G401 (cell line): ENCODE results near the gene KIF5A. TPM values are rescaled to one million over a fixed set of nuclear protein-coding genes. Genes with fewer than 3 reads are reported as not detected.

Experiments used
- DNase-seq: peaks from one replicate; pipeline ENCODE4 v3.0.0-alpha.2; 2015; ENCODE audit warnings: low spot score
- in situ Hi-C: cut with HindIII; loops from 2 replicates; pipeline ENCODE4 v1.10.0; 2016; ENCODE audit warnings: low sequenced_read_pairs, mixed read lengths
- total RNA-seq: library from RNA; depleted of rRNA; stranded (reverse); fragments of >200 nt; shearing (Covaris generic); gene quantifications from 2 replicates; pipeline ENCODE4 v1.2.3, GENCODE V29; 2014

The KIF5A gene
- total RNA-seq, 1 experiment from 2014 or later: not detected

DNA sequence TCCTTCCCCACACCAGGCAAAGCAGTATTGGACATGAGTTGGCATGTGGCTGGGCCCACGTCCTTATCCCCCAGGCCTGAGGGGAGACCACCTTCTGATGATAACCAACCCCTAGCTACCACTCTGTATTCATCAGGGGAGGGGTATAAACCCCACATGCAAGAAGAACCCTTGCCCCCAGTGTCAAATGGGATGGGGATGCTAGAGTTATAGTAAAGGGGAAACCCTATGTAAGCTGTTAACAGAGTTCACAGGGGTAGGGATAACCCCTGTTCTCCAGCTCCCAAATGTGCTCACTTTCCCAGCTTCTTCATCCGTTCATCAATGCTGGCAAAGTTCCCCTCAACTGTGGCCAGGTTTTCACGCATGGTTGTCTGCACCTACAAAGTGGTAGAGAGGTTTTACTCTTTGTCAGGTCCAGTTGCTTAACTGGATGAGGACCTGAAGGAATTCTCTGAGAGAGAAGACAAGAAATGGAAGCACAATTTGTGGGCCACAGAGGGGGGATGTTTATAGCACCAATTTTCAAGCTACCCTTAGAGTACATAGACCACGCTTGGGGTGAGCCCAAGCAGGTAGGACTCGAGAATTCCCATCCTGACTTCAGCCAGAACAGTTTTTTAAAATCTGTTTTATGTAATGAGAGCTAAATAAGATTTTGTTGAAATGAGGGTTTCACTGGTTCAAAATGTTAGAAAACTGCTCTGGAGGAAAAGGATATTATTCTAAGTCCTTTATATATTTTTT is 19.3 kb upstream of the KIF5A start:
- in situ Hi-C loops: no loop called here

DNA sequence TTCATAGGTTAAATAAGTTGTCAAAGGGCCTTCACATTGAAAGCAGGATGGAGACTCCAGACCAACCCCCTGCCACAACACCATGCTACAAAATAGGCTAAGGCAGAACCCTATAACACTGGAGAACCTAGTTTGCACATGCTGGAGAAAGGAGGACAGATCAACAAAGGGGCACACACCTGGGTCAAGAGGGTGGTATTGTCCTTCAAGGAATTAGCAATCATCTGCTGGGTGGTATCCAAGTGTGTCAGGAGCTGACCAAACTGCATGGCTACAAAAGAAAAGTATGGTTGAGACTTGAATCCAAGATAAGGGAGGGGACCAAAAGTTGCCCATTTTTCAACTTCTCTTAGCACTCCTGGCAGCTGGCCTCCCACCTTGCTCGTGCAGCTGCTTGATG is 18.0 kb upstream of the KIF5A start:
- no peak for DNase-seq
- in situ Hi-C loops: no loop called here

More for the DNA sequence above, 19.3 kb upstream of the KIF5A start:
- DNase-seq: no peak

DNA sequence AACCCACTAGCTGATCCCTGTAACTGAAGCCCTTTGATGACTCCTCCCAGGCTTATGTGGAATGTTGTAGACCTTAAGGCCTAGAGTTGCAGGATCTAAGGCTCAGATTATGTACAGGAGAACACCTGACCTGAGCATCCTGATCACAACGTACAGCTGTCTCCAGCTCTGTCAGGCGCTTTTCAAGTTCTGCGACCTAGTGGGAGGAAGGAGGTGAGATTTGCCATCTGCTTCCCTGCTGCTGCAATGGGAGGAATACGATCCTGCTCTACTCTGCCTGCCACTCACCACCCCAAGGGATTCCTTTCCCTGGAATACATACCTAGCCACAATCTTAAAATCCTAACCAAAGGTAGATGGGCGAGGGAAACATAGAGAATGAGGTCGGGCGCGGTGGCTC is 16.7 kb upstream of the KIF5A start:
- no peak for DNase-seq
- in situ Hi-C loops: no loop called here

DNA sequence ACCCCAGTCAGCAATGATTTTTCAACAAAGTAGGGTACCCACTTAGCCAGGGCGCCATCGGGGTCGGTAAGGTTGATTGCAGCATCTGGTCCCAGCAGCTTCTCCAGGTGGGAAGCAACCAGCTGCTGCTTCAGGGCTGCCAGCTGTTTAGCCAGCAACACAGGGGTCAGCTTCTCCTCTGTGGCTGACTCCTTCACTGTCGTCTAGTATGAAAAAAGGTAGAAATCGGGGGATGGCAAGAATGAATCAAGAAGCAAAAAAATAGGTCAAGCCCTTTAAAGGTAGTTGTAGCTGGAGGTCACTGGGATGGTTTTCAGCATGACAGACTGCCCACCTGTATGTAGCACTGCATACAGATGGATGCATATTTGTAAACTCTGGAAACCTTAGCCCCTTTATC is 15.6 kb upstream of the KIF5A start:
- no peak for DNase-seq
- in situ Hi-C loops: no loop called here

DNA sequence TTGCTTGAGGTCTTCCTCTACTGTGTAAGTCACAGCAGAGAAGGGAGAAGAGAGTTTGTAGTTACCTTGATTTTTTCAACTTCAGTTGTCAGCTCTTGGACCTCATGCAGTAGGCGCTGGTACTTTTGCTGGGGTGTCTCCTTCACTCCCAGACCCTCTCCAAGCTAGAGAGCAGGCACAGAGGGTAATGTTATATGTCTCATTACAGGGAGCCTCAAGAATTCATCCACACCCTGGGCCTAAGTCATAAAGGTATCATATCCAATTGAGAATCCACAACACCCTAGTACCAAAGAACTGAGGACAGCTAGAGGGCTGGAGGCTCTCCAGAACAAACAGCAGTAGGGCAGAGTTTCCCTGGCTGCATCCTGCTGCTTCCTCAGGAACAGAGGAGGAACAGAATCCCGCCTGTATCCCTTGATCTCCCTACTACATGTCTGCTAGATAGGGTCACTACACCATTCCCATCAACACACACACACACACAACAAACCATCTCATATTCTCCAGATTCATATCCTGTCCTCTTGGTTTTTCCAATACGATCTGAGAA is 14.8 kb upstream of the KIF5A start:
- no peak for DNase-seq
- in situ Hi-C loops: no loop called here

DNA sequence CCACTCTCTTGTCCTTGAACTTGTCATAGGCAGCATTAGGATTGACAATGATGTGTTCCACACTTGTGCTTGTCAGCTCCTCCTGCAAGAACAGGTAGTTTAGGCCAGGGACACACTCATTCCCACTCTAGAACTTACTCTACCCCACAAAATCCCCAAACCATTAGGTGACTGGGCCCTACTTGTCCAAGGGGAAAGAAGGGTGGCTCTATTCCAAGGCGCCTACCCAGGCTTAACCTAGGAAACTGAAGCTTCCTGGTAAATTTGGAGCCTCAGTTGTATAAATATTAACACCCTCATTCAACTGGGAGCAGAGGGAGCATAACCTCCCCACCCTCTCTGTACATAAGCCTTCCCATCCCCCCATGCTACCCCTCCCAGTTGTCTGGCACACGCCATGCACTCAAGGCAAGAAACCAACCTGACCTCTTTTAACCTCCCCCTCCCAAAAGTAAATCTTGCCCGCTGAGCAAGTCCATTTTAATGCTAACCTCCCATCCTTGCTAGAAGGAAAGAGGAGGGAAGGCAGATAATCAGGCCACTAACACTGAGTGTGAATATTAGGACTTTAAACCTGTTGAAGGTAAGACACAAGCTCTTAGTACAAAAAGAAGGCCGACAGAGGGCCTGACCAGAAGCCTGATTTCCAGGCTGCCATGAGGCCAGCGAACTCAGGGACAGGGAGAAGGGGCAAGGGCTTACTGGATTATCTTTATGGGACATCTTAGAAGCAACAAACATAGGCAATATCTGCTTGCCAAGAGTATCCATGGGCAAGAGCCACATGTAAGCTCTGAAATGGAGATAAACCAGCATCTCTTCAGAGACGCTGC is 13.9 kb upstream of the KIF5A start:
- no peak for DNase-seq
- in situ Hi-C loops: no loop called here

DNA sequence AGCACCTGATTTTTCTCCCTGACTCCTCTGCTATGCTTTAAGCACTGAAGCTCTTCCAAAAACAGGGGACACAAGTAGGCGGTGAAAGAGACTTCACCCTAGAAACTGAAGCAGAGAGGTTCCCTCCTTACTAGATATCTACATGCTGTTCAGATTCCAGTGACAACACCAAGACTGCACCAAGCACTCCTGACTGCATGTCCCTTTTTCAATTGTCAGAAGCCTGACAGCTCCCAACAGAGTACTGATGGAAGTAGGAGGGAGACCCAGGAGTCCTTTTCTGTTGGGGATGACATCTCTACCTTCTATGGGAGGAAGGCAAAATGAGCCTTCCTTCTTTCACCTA is 13.3 kb upstream of the KIF5A start:
- no peak for DNase-seq
- in situ Hi-C loops: no loop called here

DNA sequence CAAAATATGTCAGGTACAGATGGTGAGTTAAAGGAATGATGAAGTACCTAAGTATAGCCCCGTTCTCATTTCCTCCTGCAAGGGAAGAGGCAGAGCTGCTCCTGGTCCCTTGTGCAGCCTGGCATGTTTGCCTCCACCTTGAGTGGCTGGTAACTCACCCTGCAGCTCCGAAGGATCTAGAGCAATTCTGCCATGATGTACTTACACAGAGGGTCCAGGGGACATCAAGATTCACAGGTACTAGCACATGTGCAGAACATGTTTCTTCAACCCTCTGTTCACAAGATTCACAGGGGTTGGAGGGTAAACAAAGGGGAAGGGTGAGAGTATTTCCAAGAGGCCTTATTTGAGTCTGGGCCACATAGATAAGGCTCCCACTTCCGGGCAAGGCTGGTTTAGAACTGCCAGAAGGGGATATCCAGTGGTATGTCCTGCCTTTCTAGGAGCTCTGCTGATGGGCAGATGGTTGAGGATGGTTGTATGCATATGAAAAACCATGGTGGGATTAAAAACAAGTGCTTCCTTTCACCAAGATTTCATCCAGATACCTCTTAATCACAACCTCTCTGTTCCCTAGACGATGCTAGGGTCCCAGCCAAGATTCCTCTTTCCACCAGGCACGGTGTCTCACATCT is 10.6 kb upstream of the KIF5A start:
- DNase-seq: no peak
- in situ Hi-C loops: no loop called here

DNA sequence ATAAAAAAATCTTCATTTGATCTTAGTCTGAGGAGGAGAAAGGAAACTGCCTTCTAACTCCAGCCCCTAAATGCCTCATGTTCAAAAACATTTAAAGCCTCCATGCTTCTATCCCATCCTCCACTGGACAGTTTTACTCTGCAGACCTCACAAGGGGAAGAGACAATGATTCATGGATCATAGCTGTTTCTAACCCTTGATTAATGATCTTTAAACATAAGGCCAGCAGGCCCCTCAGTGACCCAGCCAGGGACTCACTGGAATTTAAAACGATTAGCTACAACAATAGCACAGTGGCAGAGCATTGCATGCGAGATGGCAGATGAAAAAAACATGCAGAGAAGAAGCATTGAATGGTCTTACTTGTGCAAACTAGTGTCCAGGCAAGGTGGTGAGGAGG is 8.8 kb upstream of the KIF5A start:
- in situ Hi-C loops: no loop called here
- no peak for DNase-seq

DNA sequence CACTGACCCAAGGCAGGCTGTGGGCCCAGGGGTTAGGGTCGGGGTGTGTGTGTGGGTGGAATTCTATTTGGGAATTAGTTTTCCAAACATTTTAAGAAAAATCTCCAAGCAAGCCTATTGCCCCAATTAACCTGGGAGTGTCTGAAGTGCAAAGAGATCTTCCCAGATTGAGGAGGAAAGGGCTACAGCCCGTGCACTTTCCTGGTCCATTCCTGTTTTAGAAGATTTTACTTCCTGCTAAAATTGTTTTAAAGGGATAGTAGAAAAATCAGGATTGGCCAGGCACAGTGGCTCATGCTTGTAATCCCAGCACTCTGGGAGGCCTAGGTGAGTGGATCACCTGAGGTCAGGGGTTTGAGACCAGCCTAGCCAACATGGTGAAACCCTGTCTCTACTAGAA is 8.1 kb upstream of the KIF5A start:
- DNase-seq: no peak
- in situ Hi-C loops: no loop called here

DNA sequence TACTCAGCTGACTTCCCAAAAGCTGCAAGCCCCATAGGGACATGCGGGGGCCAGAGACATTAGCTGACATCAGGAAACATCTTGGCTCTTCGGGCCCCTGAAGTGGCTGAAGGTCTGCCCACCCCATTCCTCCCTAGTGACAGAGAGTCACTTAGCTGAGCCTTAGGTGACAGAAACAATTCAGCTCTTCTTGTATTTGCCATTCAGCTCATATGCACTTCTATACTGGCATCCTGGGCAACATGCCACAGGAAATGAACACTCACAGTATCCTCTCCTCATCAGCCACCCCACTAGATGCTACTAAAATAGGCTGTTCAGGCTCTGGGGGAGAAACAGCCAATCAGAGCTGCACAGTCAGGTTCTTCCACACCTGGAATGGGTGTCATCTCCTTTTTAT is 6.3 kb upstream of the KIF5A start:
- in situ Hi-C loops: no loop called here
- no peak for DNase-seq

DNA sequence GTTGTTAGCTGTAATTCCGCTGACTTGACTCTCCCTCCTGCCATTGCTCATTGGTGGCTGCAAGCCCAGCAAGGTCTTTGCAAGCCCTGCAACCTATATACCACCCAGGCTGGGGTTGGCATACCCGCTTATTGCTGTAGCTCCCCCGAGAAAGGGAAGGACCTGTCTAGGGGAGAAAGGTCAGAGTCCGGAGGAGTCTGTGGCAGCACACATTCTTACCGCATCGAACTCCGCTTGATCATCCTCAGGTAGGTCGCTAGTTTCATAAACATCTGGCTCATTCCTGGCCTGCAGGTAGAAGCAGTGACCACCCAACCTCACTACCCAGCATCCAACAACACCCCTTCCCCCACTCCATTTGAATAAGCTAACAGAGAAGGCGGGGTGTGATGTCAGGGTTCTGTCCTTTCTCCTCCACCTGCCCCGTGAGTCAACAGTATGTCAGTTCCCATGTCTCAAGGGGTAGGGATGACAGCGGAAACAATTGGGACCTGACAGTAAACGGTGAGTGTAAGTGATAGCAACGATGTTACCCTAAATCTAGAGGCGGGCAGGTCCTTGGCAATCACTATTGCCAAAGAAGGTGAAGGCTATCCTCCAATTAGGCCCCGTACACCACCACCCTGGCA is 3.9 kb upstream of the KIF5A start:
- in situ Hi-C loops: no loop called here
- no peak for DNase-seq

DNA sequence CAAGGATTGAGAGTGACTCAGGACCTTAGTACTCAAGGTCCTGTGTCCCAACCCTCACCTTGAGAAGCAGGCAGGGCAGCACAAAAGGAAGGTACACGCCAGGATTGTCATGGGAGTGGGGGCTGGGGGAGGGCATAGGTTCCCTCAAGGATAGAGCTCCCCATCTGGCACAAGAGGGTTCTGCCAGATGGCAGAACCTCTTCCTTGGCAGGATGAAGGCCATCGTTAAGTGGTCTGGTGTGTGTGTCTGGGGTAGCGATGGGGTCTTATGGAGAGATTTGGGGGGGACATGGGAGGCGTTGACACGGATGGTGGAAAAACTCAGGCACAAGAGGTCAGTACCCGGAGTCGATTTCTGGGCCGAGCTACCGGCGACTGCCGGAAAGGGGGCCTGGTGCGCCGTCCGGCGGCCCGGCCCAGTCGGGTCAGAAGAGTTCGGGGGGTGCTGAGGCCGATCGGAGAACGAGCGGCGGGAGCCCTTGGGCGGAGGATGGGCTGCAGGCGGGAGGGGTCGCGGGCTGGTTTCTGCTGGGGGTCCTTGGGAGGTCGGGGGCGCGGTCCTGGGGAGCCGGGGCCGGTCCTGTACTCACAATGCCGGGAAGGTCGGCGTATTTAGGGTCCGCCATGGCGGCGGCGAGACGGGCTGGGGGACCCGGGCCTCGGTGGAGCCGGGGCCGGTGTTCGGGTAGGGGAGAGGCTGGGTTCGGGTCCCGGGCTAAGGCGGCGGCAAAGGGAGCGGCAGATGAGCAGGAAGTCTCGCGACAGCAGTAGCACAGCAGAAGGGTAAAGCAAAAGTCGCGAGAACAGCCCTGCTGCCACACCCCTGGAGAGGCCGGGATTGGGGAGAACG is 3.2 kb upstream of the KIF5A start, which contains the start of gene DCTN2:
DCTN2 (minus strand) TSS at position 755 of the 850 bp plus-strand sequence; CDS start at position 626, 129 bp downstream.
- in situ Hi-C loops: no loop called here
- DNase-seq: peak; percentile 99

DNA sequence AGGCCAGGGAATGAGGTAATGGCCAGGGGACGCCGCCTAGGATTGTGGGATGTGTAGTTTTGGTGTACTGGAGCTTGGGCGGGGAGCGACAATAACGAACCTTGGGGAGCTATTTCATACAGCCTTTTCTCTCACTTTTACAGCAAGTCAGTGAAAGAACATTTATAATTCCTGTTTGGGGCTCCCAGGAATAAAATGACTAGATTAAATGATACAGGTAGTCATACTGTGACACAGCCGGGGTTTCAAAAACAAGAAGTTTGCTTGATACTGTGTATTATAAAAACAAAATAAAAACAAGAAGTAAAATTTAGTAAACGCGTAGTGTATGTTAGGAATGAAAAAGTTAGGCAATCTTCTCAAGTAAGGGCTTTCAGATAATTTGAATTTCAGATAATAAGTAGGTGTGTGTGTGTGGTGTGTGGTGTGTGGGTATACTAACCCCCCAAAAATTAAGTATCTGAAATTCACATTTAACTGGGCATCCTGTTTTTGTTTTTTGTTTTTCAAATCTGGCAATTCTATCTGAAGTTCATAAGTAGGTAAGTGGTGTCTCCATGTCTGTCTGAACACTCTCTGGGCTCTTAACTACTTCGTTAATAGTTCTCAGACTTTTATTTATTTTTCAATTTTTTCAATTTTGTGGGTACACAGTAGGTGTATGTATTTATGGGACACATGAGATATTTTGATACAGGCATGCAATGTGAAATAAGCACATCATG is 2.4 kb upstream of the KIF5A start:
- in situ Hi-C loops: no loop called here
- no peak for DNase-seq

DNA sequence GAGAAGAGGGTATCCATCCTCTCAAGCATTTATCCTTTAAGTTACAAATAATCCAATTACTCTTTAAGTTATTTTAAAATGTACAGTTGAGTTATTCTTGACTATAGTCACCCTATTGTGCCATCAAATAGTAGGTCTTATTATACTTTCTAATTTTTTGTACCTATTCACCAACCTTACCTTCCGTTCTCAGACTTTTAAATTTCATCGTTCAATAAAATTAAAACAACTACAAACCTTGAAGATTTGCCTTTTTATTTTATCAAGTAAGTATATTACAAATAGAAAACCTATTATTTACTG is 1.9 kb upstream of the KIF5A start:
- DNase-seq: no peak
- in situ Hi-C loops: no loop called here

DNA sequence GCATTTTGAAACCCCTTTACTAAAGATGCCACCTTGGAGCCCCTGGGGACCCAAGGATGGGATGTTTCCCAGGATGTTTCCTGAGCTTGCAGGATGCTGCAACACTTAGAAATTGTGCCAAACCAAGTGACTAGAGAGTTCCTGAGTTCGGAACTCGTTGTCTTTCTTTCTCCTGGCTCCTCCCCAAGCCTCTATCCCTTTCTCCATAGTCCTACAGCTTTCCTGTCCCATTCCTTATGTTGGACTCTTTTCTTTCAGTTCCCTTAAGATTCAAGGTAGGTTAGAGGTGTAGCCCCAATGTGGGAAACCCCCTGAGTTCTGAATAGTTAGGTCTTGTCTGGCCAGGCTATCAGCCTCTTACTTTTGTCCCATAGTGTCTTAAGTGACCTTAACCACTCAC is 1.4 kb upstream of the KIF5A start:
- in situ Hi-C loops: no loop called here
- no peak for DNase-seq

DNA sequence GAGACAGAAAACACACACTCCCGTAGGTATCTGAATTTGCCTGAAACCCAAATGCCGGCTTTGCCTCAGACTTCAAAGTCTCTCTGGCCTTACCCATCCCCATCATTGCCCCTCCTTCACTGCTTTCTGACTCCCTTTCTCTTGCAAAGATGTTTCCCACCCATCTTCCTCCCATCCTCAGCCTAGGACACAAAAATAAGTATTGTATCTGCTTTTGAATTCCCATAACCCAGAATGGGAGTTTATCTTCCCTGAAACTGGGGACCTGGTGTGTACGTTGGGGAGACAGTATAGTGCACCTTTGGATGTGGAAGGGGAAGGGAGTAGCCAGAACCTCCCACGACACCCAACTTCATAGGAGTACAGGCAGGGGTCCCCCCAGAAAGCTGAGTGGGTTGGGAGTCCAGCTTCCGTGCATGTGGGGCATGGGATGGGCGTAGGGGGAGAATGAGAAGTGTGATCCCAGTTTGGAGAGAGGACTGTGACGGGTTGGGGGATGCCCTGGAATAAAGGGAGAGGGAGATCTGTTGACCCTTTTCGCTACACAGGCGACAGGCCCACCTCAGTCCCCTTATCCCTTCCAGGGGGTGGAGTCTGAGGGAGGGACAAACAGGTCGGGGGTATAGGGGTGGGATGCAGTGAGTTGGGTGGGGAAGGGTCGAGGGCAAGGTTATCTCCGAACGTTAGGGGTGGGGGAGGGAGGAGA is 488 bp upstream of the KIF5A start:
- in situ Hi-C loops: no loop called here
- DNase-seq: no peak
